WI38 (cell line): Measurements from ENCODE around the gene KIAA2012.

ENCODE experiments used
- H3K4me3 ChIP-seq: 2 replicates; pipeline ENCODE4 v1.5.1; 2011; ENCODE audit warnings: low read depth, mild to moderate bottlenecking, control low read depth, low read length
- CTCF ChIP-seq: IDR thresholded peaks from 2 replicates; pipeline ENCODE4 v1.5.1; 2012; ENCODE audit warnings: low read depth, mild to moderate bottlenecking, control low read depth, low read length

Gene KIAA2012

GRCh38 chr2:202193305-202193704, 120.2 kb downstream of the KIAA2012 start:
- TF ChIP-seq CTCF = no peak
- H3K4me3 ChIP-seq = no peak overlapping the region

- TF ChIP-seq CTCF = no peak
- no peak overlapping the region for H3K4me3 ChIP-seq
Observed at GRCh38 chr2:202193881-202194353, 120.9 kb downstream of the KIAA2012 start.

GRCh38 chr2:202194418-202194817, 121.4 kb downstream of the KIAA2012 start:
- H3K4me3 ChIP-seq = no peak overlapping the region
- no peak for TF ChIP-seq CTCF

- H3K4me3 ChIP-seq = no peak overlapping the region
- no peak for TF ChIP-seq CTCF
Observed at GRCh38 chr2:202196727-202197126, 123.7 kb downstream of the KIAA2012 start.

GRCh38 chr2:202201220-202202160, 128.4 kb downstream of the KIAA2012 start:
- TF ChIP-seq CTCF = no peak
- no peak overlapping the region for H3K4me3 ChIP-seq

- no peak overlapping the region for H3K4me3 ChIP-seq
- TF ChIP-seq CTCF = no peak
Observed at GRCh38 chr2:202203348-202203747, 130.3 kb downstream of the KIAA2012 start.

GRCh38 chr2:202204855-202205254, 131.8 kb downstream of the KIAA2012 start:
- no peak for TF ChIP-seq CTCF
- no peak overlapping the region for H3K4me3 ChIP-seq
